IPS-NIHi7 (cell line): ENCODE results near the gene G0S2.

Experiments
- DNase-seq: peaks from one replicate; pipeline ENCODE4 v3.0.0; 2012; ENCODE audit warnings: mixed read lengths; ENCODE audit errors: extremely low spot score

Gene G0S2

GRCh38 chr1:209717818-209718217 lies 42.6 kb downstream of the G0S2 start:
- DNase-seq: no peak

GRCh38 chr1:209720326-209720725 lies 45.1 kb downstream of the G0S2 start:
- no peak for DNase-seq

- no peak for DNase-seq
Measured at GRCh38 chr1:209720826-209721225, 45.6 kb downstream of the G0S2 start.

GRCh38 chr1:209721323-209721722 lies 46.1 kb downstream of the G0S2 start:
- DNase-seq: no peak

- no peak for DNase-seq
Measured at GRCh38 chr1:209723265-209723664, 48.1 kb downstream of the G0S2 start.

DNA sequence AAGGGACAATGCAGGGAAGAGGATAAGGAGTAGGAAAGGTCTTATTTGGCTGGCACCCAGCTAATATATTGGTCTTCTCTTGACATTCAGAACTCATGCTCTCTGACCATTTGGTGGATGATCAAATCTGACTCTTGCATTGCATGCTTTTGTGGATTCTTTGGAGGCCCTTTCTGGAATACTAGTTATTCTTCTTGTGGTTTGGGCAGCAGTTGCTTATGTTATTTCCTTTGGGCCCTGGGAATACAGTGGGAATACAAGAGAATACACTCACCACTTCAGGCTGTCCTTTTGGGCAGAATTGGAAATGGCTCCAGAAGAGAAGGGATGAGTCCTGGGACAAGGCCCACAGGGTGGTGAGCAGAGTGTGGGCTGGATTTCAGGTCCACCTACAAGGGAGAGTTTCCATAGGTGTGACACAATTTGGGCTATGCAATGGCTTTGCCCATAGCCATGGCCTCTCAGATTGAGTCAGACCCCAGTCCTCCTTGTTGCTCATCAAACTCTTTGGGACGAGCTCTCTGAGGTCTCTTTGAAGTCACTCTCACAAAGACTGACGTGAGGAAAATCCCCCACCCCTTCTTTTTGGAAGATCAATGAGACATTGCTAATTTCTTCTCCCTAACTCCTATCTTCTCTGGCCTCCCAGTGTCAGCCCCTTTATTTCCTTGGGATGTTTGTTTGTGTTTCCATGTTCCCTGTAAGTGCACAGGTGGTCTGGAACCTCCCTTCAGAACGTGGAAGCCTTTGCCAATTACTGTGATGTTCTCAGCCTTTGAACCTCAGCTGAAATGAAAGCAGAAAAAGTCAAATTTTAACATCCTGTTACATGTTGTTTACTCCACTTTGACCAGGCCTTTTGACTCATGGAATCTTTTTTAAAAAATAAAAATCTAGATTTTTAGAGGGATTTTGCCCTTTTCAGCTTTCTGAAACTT lies 48.8 kb downstream of the G0S2 start:
- no peak for DNase-seq
